AG10803 (cell line): Measurements from ENCODE around the gene TBC1D7.

Experiments used
- DNase-seq: peaks from one replicate; pipeline ENCODE4 v3.0.0; 2010; ENCODE audit warnings: low read depth
- H3K4me3 ChIP-seq: 2 replicates; pipeline ENCODE4 v1.5.1; 2011; ENCODE audit warnings: mild to moderate bottlenecking, low read length, control low read depth
- TF ChIP-seq, protein P1 (sequence below): conservative IDR thresholded peaks from 2 replicates; pipeline ENCODE4 v1.5.1; 2011; ENCODE audit warnings: mild to moderate bottlenecking, low read length, control low read depth, inconsistent platforms

The TBC1D7 gene

DNA sequence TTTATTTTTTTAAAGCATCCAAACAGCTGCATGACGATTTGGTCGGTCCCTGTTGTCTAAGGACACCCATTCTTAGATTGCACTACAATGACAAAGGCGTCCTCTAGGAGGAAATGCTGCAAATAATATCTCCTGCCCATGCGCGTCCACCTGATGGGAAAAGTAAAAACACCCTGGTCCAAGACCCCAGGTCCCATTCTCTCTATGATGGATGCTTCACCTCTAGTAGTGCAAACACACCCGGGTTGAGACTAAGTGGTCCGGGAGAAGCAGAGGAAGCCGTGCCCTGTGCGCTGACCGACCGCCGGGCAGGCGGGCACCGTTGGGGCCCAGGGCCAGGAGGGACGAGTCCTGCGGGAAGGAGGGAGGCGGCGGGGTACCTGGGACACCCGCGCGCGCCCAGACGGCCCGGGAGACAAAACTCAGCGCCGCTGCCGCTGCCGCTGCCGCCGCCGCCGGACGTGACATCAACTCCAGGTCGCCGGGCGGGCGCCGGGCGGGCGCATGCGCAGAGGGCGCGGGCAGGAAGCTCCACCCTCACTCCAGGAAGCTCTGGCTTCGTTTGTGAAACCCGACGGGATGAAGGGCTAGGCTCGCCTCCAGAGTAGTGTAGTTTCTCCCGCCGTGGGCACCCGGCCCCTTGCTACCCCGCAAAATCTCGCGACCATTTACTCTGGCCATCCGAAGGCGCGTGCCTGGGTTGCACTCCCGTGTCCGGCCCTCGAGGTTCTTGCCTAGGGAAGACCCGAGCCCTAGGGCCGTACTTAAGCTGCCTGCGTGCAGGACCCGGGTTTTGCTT lies at the start of gene TBC1D7:
Gene TBC1D7, minus strand, starts transcription at position 462 of the 799 bp plus-strand sequence. CDS start 1,639 bp downstream, outside the sequence.
- DNase-seq, result peak; percentile 90
- TF ChIP-seq, protein P1, sequence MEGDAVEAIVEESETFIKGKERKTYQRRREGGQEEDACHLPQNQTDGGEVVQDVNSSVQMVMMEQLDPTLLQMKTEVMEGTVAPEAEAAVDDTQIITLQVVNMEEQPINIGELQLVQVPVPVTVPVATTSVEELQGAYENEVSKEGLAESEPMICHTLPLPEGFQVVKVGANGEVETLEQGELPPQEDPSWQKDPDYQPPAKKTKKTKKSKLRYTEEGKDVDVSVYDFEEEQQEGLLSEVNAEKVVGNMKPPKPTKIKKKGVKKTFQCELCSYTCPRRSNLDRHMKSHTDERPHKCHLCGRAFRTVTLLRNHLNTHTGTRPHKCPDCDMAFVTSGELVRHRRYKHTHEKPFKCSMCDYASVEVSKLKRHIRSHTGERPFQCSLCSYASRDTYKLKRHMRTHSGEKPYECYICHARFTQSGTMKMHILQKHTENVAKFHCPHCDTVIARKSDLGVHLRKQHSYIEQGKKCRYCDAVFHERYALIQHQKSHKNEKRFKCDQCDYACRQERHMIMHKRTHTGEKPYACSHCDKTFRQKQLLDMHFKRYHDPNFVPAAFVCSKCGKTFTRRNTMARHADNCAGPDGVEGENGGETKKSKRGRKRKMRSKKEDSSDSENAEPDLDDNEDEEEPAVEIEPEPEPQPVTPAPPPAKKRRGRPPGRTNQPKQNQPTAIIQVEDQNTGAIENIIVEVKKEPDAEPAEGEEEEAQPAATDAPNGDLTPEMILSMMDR, result peak; percentile 34
- peak within 1 kb of the TSS; percentile 94 for H3K4me3 ChIP-seq

DNA sequence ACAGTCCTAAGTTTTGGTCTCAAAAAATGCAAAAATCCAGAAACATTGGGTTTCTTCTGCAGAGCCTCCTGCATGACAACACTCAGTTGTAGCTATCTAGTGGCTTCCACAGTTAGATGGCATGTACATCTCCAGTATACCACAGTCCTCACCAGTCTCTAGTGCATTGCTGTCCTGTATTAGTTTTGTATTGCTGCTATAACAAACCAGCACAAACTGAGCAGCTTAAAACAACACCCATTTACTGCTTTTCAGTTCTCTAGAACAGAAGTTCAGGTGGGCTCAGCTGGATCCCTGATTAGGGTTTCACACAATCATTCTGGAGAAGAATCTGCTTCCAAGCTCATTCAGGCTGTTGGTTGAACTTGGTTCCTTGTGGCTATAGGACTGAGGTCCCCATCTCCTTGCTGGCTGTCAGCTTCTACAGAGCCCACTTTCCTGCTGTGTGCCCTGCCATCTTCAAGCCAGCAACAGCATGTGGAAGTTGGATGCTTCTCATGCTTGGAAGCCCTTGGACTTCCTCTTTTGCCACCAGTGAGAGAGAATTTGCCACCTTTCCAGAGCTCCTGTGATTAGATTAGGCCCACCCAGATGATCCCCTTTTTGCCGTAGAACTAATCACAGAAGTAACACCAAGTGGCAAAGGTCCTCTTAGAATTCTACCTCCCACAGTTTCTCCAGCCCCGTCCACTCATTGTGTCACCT lies 48.9 kb upstream of the TBC1D7 start:
- H3K4me3 ChIP-seq, result no peak overlapping the region
- DNase-seq, result no peak
- TF ChIP-seq, protein P1, result no peak

- TF ChIP-seq, protein P1, result no peak
Observed at GRCh38 chr6:13375360-13375878, 47.1 kb upstream of the TBC1D7 start.

GRCh38 chr6:13373919-13374318 lies 45.6 kb upstream of the TBC1D7 start:
- H3K4me3 ChIP-seq, result no peak overlapping the region
- DNase-seq, result no peak
- TF ChIP-seq, protein P1, result no peak

More at GRCh38 chr6:13375360-13375878, 47.1 kb upstream of the TBC1D7 start:
- DNase-seq, result no peak
- no peak overlapping the region for H3K4me3 ChIP-seq

GRCh38 chr6:13373488-13373886 lies 45.1 kb upstream of the TBC1D7 start:
- DNase-seq, result no peak
- TF ChIP-seq, protein P1, result no peak
- H3K4me3 ChIP-seq, result no peak overlapping the region

DNA sequence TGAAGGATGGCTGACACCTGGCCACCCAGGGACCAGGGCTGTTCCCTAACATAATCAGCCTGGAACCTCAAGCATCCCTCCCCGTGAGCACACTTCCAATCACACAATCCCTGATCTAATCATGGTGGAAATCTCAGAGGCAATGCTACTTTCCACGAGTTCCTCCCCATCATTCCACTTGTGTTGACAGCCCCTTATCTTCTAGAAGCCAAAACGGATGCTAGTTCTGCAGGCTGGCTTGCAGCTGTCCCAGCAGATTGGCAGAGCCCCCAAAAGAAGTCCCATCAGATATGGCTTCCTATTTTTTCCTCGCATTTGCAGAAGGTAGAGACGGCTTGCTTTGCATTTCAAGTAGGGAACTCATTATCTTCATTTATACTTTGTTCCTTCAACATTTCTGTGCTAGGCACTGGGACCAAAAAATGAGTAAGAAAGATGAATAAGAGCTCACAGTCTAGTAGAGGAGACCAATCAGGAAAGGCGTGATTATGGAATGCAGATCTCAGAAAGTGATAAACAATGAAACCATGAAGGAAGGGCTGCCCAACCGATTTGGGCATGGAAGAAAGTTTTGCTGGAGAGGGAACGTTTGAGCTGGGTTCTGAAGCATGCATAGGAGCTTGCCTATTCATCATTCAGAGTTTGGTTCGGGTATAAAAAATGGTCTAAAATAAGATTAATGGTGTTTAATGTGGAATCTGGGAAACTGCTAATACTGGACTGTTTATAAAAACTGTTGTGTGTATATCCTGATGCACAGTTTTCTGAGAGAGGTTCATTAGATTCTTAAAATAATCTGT lies 44.6 kb upstream of the TBC1D7 start:
- H3K4me3 ChIP-seq, result no peak overlapping the region
- no peak for DNase-seq
- TF ChIP-seq, protein P1, result no peak
